Measurements from ENCODE around the gene CACNA1S. TPM values are rescaled to one million over a fixed set of nuclear protein-coding genes. Genes with fewer than 3 reads are reported as not detected.

The CACNA1S gene
- total and polyA plus RNA-seq, 5 experiments from 2014 or later = not detected

- H3K27me3 Mint-ChIP-seq = no peaks in the 10 kb centered on the region
- H3K4me1 Mint-ChIP-seq = peaks cover 6 to 17% (median 11%) of the 10 kb centered on the region in 4 donors
- DNase-seq (no peak), ATAC-seq (no peak)
- peak overlapping the region in 1 of 10 donors; percentile 27 for H3K27ac Mint-ChIP-seq
- POLR2A ChIA-PET = no interaction called here
- H3K36me3 Mint-ChIP-seq = no peaks in the 10 kb centered on the region
- no peak overlapping the region for H3K4me3 Mint-ChIP-seq
- H3K9me3 Mint-ChIP-seq = no peaks in the 10 kb centered on the region
Observed at GRCh38 chr1:201110616-201111015, 1.6 kb downstream of the CACNA1S start.

- Mint-ChIP-seq H3K27ac (peak overlapping the region in 1 of 10 donors; percentile 49), H3K4me1 (peaks cover 5 to 17% (median 11%) of the 10 kb centered on the region in 4 donors), H3K36me3 (no peaks in the 10 kb centered on the region), H3K9me3 (no peaks in the 10 kb centered on the region), H3K27me3 (no peaks in the 10 kb centered on the region), H3K4me3 (no peak overlapping the region)
- POLR2A ChIA-PET = no interaction called here
- no peak for ATAC-seq
- no peak for DNase-seq
Observed at GRCh38 chr1:201110138-201110537, 2.1 kb downstream of the CACNA1S start.

- no peaks in the 10 kb centered on the region for H3K36me3 Mint-ChIP-seq
- peaks cover 2 to 14% (median 7%) of the 10 kb centered on the region in 4 donors for H3K4me1 Mint-ChIP-seq
- H3K27ac Mint-ChIP-seq = no peak overlapping the region
- DNase-seq = no peak
- no peak overlapping the region for H3K4me3 Mint-ChIP-seq
- H3K9me3 Mint-ChIP-seq = no peaks in the 10 kb centered on the region
- no peaks in the 10 kb centered on the region for H3K27me3 Mint-ChIP-seq
- ATAC-seq = no peak
- POLR2A ChIA-PET = no interaction called here
Observed at GRCh38 chr1:201109651-201110050, 2.6 kb downstream of the CACNA1S start.

GRCh38 chr1:201108614-201109013 is 3.6 kb downstream of the CACNA1S start:
- POLR2A ChIA-PET = no interaction called here
- Mint-ChIP-seq H3K9me3 (no peaks in the 10 kb centered on the region), H3K4me3 (no peak overlapping the region), H3K27ac (peak overlapping the region in 1 of 10 donors; percentile 27), H3K4me1 (peaks cover 0 to 8% (median 1%) of the 10 kb centered on the region in 4 donors), H3K36me3 (no peaks in the 10 kb centered on the region), H3K27me3 (no peaks in the 10 kb centered on the region)
- DNase-seq (no peak), ATAC-seq (no peak)

- ATAC-seq (no peak), DNase-seq (no peak)
- Mint-ChIP-seq H3K9me3 (no peaks in the 10 kb centered on the region), H3K27ac (peak overlapping the region in 1 of 10 donors; percentile 22), H3K4me3 (no peak overlapping the region), H3K4me1 (peaks cover 0 to 2% (median 0%) of the 10 kb centered on the region in 4 donors), H3K36me3 (no peaks in the 10 kb centered on the region), H3K27me3 (no peaks in the 10 kb centered on the region)
- POLR2A ChIA-PET = no interaction called here
Observed at GRCh38 chr1:201105688-201106087, 6.5 kb downstream of the CACNA1S start.

GRCh38 chr1:201104141-201104540 is 8.1 kb downstream of the CACNA1S start:
- POLR2A ChIA-PET = no interaction called here
- Mint-ChIP-seq H3K27ac (no peak overlapping the region), H3K36me3 (no peaks in the 10 kb centered on the region)

GRCh38 chr1:201103666-201104065 is 8.6 kb downstream of the CACNA1S start:
- Mint-ChIP-seq H3K4me3 (no peak overlapping the region), H3K4me1 (peaks cover 0 to 2% (median 0%) of the 10 kb centered on the region in 4 donors), H3K27me3 (peaks cover 0 to 3% (median 0%) of the 10 kb centered on the region in 5 donors), H3K36me3 (no peaks in the 10 kb centered on the region), H3K27ac (no peak overlapping the region), H3K9me3 (no peaks in the 10 kb centered on the region)
- ATAC-seq (no peak), DNase-seq (no peak)
- POLR2A ChIA-PET = no interaction called here

More at GRCh38 chr1:201104141-201104540, 8.1 kb downstream of the CACNA1S start:
- no peak overlapping the region for H3K4me3 Mint-ChIP-seq
- no peak for ATAC-seq
- peaks cover 0 to 2% (median 0%) of the 10 kb centered on the region in 4 donors for H3K4me1 Mint-ChIP-seq
- no peak for DNase-seq
- H3K9me3 Mint-ChIP-seq = no peaks in the 10 kb centered on the region
- H3K27me3 Mint-ChIP-seq = peaks cover 0 to 3% (median 0%) of the 10 kb centered on the region in 5 donors

GRCh38 chr1:201100169-201100930 is 11.9 kb downstream of the CACNA1S start:
- ATAC-seq (no peak), DNase-seq (no peak)
- H3K27ac Mint-ChIP-seq = no peak overlapping the region
- peaks cover 1 to 16% (median 6%) of the 10 kb centered on the region in 5 donors for H3K27me3 Mint-ChIP-seq
- POLR2A ChIA-PET = no interaction called here
- H3K4me1 Mint-ChIP-seq = peaks cover 0 to 3% (median 0%) of the 10 kb centered on the region in 4 donors
- no peak overlapping the region for H3K4me3 Mint-ChIP-seq
- no peaks in the 10 kb centered on the region for H3K36me3 Mint-ChIP-seq
- no peaks in the 10 kb centered on the region for H3K9me3 Mint-ChIP-seq

GRCh38 chr1:201098992-201099677 is 13.1 kb downstream of the CACNA1S start:
- POLR2A ChIA-PET = no interaction called here
- DNase-seq (no peak), ATAC-seq (no peak)
- Mint-ChIP-seq H3K4me1 (peaks cover 0 to 3% (median 0%) of the 10 kb centered on the region in 4 donors), H3K27ac (no peak overlapping the region), H3K27me3 (peaks cover 1 to 16% (median 6%) of the 10 kb centered on the region in 5 donors), H3K36me3 (no peaks in the 10 kb centered on the region), H3K9me3 (no peaks in the 10 kb centered on the region), H3K4me3 (no peak overlapping the region)

GRCh38 chr1:201096977-201097856 is 15.0 kb downstream of the CACNA1S start:
- ATAC-seq (no peak), DNase-seq (no peak)
- H3K4me1 Mint-ChIP-seq = peaks cover 0 to 3% (median 0%) of the 10 kb centered on the region in 4 donors
- H3K9me3 Mint-ChIP-seq = no peaks in the 10 kb centered on the region
- POLR2A ChIA-PET = no interaction called here
- H3K27ac Mint-ChIP-seq = peak overlapping the region in 1 of 10 donors; percentile 15
- H3K4me3 Mint-ChIP-seq = no peak overlapping the region
- no peaks in the 10 kb centered on the region for H3K36me3 Mint-ChIP-seq
- peaks cover 1 to 16% (median 6%) of the 10 kb centered on the region in 5 donors for H3K27me3 Mint-ChIP-seq

- H3K27ac Mint-ChIP-seq = no peak overlapping the region
- POLR2A ChIA-PET = no interaction called here
- peaks cover 1 to 16% (median 6%) of the 10 kb centered on the region in 5 donors for H3K27me3 Mint-ChIP-seq
- DNase-seq = no peak
- H3K36me3 Mint-ChIP-seq = no peaks in the 10 kb centered on the region
- H3K4me1 Mint-ChIP-seq = peaks cover 0 to 3% (median 0%) of the 10 kb centered on the region in 4 donors
- no peak for ATAC-seq
- H3K9me3 Mint-ChIP-seq = no peaks in the 10 kb centered on the region
- no peak overlapping the region for H3K4me3 Mint-ChIP-seq
Observed at GRCh38 chr1:201096041-201096461, 16.2 kb downstream of the CACNA1S start.

- DNase-seq = no peak
- Mint-ChIP-seq H3K27me3 (peaks cover 1 to 16% (median 6%) of the 10 kb centered on the region in 5 donors), H3K4me1 (peaks cover 0 to 3% (median 0%) of the 10 kb centered on the region in 4 donors), H3K36me3 (no peaks in the 10 kb centered on the region), H3K4me3 (no peak overlapping the region), H3K27ac (no peak overlapping the region), H3K9me3 (no peaks in the 10 kb centered on the region)
- POLR2A ChIA-PET = no interaction called here
- ATAC-seq = no peak
Observed at GRCh38 chr1:201095581-201095980, 16.6 kb downstream of the CACNA1S start.
